Germinal center (tissue), 1 donor: ENCODE measurements around the gene SPATA3.
A peak's percentile ranks its signal among the peaks of the same experiment; 100 is the strongest.

Experiments used
- DNase-seq: peaks from one replicate; pipeline ENCODE4 v3.0.0; 2012; ENCODE audit warnings: mixed read lengths, low spot score

SPATA3 gene

DNA sequence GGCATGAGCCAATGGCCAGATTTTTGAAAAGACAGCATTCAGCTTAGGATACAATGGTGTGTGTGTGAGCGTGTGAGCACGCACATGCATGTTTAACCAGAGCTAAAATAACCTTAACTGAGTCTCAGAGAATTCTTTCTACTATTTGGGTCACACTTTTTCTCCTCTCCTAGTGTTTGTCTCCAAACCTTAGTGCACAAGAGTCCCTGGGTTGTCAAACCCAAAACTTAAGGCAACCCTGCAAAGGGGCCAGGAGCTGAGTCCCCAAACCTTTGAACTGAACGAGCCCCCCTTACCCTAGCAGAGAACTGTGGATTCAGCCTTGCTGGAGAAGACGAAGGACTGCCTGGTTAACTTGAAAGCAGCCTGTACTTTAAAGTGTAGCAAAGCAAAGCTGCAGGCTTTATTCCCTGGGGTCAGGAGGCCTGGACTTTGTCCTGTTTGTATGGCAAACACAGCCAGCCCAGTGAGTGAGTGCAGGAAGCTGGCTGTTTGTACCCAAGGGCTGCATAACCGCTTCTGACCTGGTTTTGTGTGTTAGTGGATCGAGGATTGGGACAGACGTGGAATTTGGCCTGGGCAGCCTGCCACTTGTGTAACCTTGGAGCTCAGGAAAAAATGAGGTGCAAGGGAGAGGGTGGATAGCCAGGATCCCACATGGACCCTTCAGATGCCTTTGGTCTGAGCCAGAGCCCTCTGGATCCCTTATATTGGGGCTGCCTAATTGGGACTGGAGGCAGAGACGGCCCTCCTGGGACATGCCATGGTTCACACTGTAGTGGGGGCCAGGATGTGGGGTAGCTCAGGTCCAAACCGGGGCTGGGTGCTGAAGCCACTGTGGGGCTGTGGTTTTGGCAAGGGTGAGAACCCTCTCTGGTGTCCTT lies 54.3 kb downstream of the SPATA3 start:
- DNase-seq: no peak

GRCh38 chr2:231051116-231051515 lies 55.2 kb downstream of the SPATA3 start:
- DNase-seq: no peak

DNA sequence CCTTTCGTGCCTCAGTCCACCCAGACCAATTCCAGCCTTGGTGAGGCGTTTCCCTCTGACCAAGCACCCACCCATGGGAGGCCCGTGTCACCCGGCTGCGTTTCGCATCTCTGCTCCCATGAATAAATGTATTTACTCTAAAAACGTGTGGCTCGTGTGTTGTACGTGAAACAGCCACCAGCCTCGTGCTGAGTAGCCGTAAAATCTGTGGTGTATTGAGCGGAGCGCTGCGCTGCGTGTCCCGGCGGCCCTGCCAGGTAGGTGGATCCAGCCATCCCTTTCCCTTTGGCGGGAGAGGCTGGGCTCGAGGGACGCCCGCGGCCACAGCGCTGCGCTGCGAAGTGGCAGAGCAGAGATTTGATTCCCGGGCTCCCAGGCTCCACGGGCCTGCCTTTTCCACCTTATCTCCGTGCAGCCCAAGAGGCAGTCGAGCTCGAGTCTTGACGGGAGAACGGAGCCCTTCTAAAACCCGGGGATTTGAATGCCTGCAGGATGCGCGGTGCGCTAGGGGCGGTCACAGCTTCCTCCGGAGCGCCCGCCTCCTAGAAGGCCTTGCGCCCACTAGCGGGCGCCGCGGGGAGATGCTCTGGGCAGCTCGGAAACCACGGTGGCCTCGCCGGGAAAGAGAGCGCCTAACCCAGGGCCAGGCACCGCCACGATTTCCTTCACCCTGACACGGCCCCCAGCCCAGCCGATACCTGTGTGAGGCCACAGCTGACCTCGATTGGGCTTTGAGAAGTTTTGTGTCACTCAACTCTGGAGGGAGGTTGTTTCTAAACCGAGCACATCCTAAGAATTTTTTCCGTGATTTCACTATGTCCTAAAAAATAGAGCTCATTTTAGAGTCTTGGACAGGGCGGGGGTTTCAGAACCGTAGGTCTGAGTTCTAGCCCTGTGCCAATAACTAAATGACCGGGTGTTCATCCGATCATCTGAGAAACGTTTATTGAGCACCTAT lies 56.9 kb downstream of the SPATA3 start:
- DNase-seq: peak; percentile 82

DNA sequence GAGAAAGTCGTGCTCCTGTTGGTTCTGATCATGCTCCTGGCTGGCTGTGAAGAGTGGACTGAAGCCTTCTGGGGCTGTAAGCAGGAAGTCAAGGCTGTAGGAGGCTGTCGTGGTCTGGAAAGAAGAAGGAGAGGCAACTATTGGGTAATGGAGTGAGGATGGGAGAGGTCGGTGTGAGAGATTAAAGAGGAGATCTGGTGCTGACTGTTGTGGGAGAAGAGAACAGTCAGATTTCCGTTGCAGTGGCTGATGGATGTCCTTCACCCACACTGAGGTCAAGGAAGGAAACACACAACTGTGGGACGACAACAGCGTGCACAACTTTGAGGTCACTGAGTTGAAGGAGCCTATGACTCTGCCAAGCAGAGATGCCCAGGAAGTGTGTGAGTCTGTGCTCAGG lies 57.9 kb downstream of the SPATA3 start:
- no peak for DNase-seq

GRCh38 chr2:231056453-231057416 lies 60.8 kb downstream of the SPATA3 start, which contains the start of gene PSMD1:
PSMD1 (plus strand) TSS chr2:231056867; CDS start chr2:231057026, 159 bp downstream.
- peak; percentile 92 for DNase-seq

DNA sequence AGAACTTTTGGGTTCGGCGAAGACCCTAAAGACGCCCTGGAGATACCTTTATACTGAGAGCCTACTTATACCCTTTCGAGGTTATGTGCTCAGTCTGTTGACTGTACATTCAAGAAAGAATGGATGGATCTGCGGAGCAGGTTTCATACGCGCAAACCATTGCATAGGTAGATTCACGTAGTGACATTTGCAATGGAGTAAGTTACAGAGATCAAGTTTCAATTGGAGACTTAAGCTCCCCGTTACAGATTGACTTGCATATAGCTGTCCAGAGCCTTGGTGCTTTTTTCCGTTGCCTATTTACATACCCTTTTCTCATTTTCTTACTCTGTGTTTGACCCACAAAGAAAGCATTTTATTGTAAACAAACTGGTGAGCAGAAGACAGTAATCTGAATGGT lies 61.7 kb downstream of the SPATA3 start:
- no peak for DNase-seq
